Measurements from ENCODE around the gene NEDD4L. TPM values are rescaled to one million over a fixed set of nuclear protein-coding genes. Genes with fewer than 3 reads are reported as not detected.

NEDD4L gene
- total RNA-seq, 1 donor from 2014 or later: 135 TPM

- Mint-ChIP-seq H3K9me3 (no peaks in the 10 kb centered on the region), H3K4me3 (no peak overlapping the region), H3K27ac (peak overlapping the region; percentile 35), H3K36me3 (peaks cover 22% of the 10 kb centered on the region), H3K27me3 (ENCODE audit: low read depth) (no peaks in the 10 kb centered on the region), H3K4me1 (peaks cover 5% of the 10 kb centered on the region)
- no peak for DNase-seq (ENCODE audit: low spot score in 2 of 2, unreplicated experiment in 2 of 2)
- TF ChIP-seq CTCF (IDR thresholded peaks at IDR 0.05; ENCODE audit: unreplicated experiment): no peak
Measured at GRCh38 chr18:58321986-58322385, 278.0 kb downstream of the NEDD4L start.

DNA sequence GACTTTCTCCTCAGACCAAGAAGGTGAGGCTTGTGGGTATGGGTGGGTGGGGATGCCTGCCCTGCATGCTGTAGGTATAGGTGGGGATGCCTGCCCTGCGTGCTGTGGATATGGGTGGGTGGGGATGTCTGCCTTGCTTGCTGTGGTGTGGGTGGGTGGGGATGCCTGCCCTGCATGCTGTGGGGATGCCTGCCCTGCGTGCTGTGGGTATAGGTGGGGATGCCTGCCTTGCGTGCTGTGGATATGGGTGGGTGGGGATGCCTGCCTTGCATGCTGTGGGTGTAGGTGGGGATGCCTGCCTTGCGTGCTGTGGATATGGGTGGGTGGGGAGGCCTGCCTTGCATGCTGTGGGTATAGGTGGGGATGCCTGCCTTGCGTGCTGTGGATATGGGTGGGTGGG is 278.4 kb downstream of the NEDD4L start:
- peaks cover 5% of the 10 kb centered on the region for H3K4me1 Mint-ChIP-seq
- DNase-seq (ENCODE audit: low spot score in 2 of 2, unreplicated experiment in 2 of 2): no peak
- peaks cover 19% of the 10 kb centered on the region for H3K36me3 Mint-ChIP-seq
- H3K4me3 Mint-ChIP-seq: no peak overlapping the region
- no peaks in the 10 kb centered on the region for H3K27me3 Mint-ChIP-seq (ENCODE audit: low read depth)
- H3K9me3 Mint-ChIP-seq: no peaks in the 10 kb centered on the region
- TF ChIP-seq CTCF (IDR thresholded peaks at IDR 0.05; ENCODE audit: unreplicated experiment): no peak
- no peak overlapping the region for H3K27ac Mint-ChIP-seq

DNA sequence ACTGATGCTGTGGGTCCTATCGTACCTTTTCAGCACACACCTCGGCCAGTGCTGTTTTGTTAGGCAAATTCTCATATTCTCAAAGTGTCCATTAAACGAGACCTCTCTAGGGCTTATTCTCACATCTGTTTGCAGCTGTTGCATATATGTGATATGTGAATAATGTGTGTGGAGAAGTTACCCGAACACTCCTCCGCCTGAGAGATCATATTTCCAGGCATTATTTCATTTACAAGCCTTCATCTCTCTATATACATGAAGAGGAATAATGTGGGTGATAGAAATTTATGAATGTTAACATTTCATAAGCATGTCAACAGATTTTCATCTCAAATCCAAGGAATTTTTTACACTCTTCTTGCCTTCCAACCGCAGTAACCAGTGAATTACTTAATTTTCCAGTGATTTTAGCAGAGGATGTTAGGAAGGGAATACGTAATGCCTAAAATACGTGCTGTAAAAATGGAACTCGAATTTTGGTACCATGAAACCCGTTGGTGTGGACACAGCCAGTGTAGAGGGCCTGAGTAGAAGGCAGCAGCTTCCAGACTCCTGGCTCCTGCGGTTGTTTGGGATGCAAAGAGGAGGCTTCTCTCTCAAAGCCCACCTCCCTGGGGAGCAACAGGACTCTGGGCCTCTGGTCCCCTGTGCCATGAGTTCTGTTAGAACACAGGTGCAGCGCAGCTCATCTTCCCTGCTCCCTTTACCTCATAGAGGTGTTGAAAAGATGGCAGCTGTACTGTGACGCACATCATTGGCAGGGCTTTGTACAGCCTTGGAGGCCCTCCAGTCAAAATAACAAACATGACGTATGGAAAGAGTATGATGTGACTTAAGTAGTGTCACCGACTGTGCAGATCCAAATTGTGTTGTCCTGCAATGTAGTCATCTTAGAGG is 280.1 kb downstream of the NEDD4L start:
- no peak for TF ChIP-seq CTCF (IDR thresholded peaks at IDR 0.05; ENCODE audit: unreplicated experiment)
- Mint-ChIP-seq H3K4me1 (peaks cover 5% of the 10 kb centered on the region), H3K27me3 (ENCODE audit: low read depth) (no peaks in the 10 kb centered on the region), H3K27ac (no peak overlapping the region), H3K4me3 (no peak overlapping the region), H3K9me3 (no peaks in the 10 kb centered on the region), H3K36me3 (peaks cover 18% of the 10 kb centered on the region)
- DNase-seq (ENCODE audit: low spot score in 2 of 2, unreplicated experiment in 2 of 2): no peak

DNA sequence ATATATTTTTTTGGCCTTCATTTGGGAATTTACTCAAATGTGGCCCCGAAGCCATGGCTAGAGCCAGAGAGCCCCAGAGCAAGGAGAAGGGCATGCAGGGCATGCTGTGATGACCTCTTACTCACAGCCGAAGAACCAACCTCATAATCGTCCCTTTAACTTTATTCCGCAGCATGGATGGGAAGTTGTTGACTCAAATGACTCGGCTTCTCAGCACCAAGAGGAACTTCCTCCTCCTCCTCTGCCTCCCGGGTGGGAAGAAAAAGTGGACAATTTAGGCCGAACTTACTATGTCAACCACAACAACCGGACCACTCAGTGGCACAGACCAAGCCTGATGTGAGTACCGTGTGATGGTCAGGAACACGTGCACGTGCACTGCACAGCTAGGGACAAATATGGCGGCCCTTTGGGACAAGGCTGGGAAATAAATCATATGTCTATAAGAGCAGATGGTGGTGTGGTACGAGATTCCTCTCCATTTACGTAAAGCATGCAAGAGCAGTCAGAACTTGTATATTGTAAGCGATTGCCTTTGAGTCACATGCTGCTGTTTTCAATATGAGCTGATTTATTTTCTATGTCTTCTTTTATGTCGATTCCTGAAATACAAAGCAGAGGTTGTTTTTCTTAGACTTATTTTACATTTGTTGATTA is 280.9 kb downstream of the NEDD4L start:
- H3K27me3 Mint-ChIP-seq (ENCODE audit: low read depth): no peaks in the 10 kb centered on the region
- no peak for DNase-seq (ENCODE audit: low spot score in 2 of 2, unreplicated experiment in 2 of 2)
- H3K4me3 Mint-ChIP-seq: no peak overlapping the region
- peaks cover 18% of the 10 kb centered on the region for H3K36me3 Mint-ChIP-seq
- H3K9me3 Mint-ChIP-seq: no peaks in the 10 kb centered on the region
- TF ChIP-seq CTCF (IDR thresholded peaks at IDR 0.05; ENCODE audit: unreplicated experiment): no peak
- H3K4me1 Mint-ChIP-seq: peaks cover 5% of the 10 kb centered on the region
- H3K27ac Mint-ChIP-seq: no peak overlapping the region

- Mint-ChIP-seq H3K9me3 (no peaks in the 10 kb centered on the region), H3K36me3 (peaks cover 24% of the 10 kb centered on the region), H3K27me3 (ENCODE audit: low read depth) (no peaks in the 10 kb centered on the region), H3K27ac (no peak overlapping the region), H3K4me1 (peaks cover 5% of the 10 kb centered on the region), H3K4me3 (no peak overlapping the region)
- TF ChIP-seq CTCF (IDR thresholded peaks at IDR 0.05; ENCODE audit: unreplicated experiment): no peak
- no peak for DNase-seq (ENCODE audit: low spot score in 2 of 2, unreplicated experiment in 2 of 2)
Measured at GRCh38 chr18:58325494-58325893, 281.5 kb downstream of the NEDD4L start.
